Diencephalon (tissue), 1 donor: ENCODE results near the gene VAT1. TPM values are rescaled to one million over a fixed set of nuclear protein-coding genes. Genes with fewer than 3 reads are reported as not detected.

Experiments
- total RNA-seq: library from RNA; depleted of rRNA; stranded (reverse); fragments of >200 nt; gene quantifications from one replicate; pipeline ENCODE4 v1.2.3, GENCODE V29; 2014

Gene VAT1
- 172 TPM for total RNA-seq

DNA sequence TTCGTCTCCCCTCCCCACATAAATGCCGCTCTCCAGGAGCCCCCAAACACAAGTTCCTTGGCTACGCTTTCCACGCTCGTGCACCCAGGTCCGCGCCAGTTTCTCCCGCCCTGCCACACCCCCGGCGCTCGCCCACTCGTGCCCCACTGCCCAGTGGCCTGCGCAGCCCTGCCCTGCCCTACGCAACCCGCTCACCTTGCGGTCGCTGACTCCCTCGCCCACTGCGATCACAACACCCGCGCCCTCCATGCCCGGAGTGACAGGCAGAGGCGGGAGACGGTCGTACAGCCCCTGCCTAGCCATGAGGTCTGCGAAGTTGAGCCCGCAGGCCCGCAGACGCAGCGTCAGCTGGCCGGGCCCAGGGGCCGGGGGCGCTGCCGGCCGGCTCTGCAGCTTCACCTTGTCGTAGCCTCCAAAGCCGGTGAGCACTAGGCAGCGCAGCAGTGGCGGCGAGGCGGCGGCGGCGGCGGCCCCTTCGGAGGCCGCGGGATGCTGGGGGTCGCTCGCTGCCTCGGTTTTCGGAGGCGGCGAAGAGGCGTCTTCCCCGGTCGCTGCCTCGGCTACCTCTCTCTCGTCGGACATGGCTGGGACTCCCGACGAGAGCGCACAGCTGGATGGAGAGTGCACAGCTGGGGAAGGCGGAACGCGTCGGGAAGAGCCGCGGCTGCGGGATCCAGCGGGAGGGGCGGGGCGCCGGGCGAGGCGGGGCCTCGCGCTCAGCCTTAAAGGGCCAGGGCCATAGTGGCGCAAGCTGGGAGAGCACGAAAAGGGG is at the start of gene VAT1:
Gene VAT1 (minus strand): TSS at position 645 of the 772 bp plus-strand sequence. CDS start 63 bp downstream, at position 582.

DNA sequence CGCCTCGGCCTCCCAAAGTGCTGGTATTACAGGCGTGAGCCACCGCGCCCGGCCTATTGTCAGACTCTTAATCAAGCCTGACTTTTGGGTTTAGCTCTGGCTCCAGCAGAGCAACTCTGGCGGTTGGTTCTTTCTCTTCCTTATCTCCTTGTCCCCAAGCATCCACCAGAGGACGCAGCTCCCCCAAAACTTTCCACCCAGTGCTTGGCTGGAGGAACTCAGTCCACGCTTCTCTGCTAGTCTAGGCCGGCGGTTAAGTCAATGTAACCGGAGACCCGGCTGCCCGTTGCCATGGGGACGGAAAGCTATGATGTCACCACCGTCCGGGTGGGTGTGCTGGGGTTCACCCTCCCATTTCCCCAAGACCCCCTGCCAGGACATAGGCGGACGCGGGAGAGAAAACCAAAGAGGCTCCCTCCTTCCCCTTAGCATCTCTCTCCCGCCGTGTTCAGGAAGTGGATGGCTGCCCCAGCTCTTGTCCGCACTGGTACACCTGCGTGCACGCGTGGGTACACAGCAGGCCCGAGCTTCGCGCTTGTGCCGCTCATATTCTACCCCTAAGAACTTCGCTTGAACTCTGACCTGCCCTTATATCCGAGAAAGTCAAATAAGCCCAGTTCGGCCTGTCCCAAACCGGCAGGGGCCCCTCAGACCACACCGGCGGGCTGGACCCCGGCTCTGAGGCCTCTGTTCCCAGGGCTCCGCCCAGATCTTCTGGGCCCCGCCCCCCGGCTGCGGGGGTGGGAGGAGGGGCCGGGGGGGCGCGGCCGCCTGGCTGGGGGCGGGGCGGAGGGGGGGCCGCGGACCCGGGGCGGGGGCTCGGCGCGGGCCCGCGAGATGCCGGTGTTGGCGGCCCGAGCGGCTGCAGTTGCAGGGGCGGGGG is 2.5 kb upstream of the VAT1 start, which contains the start of gene RND2:
Gene RND2 (plus strand): TSS at position 825 of the 883 bp plus-strand sequence. CDS start 117 bp downstream, outside the sequence.

DNA sequence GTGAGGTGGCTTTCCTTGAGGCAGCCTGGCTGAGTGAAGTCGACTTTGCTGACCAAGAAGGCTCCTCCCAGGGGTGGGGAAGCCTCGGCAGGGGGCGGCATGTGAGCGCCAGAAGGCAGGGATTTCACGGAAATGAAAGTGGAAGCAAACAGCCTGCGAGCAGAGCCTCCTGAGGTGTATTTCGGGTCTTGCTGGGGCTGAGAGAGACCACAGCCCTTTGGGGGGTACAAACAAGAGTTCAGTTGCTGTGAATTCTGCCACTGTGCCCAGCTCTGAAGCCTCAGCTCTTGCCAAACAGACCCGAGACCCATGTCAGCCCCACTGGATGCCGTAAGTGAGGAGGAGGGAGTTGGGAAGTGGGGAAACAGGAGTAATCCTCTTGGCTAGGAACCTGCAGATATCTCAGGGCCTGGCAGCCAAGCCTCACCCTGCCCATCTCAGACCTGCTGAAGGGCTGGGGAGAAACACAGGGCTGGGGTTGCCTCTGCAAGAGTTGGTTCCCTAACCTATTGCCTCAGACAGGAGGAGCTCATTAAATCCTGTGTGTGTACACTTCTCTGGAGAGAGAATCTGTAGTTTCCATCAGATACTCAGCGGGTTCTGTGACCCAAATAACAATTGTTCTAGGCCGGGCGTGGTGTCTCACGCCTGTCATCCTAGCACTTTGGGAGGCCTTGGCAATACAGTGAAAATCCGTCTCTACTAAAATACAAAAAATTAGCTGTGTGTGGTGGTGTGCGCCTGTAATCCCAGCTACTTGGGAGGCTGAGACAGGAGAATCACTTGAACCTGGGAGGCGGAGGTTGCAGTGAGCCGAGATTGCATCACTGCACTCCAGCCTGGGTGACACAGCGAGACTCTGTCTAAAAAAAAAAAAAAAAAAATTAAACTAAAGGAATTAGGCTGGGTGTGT is 15.3 kb downstream of the VAT1 start, which contains the start of gene IFI35:
Gene IFI35 (plus strand): TSS at position 146 of the 913 bp plus-strand sequence. CDS start 164 bp downstream, at position 310.

DNA sequence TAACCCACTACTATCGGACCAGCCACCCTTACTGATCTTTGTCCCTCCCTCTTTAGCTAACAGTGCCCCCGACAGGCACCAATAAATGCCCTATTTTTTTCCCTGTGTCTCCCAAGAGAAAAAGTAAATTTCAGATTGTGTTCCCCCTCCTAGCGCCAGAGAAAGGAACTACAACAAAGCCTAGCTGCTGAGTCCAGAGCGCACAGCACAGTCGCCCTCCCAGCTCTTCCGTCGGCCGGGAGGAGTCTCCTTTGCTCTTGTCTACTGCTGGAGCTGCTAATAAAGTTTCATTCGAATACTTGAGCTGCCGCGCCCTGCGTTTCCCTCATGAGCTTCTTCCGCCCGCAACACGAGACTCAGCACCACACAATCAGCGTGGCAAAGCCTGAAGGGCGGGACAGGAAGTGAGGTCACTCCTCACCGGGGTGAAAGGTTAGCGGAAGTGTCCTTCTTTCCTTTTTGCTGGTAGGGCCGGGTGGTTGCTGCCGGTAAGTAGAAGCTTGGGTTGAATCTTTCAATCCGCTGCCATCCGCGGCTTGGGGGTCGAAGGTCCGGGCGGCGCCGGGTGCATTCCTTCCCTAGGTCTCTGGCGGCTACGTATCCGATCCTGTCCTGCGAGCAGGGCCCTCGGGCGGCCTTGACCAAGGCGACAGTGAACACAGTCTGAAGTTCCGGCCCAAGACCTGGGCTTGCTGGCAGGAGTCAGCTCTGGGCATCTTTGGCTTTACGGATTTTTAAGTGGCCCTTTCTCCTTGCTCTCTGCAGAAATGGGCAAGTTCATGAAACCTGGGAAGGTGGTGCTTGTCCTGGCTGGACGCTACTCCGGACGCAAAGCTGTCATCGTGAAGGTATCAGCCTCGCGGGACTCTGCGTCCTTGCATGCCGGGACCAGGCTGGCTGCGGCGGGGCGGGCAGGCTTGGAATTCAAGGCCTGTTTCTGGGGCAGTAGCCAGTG is 23.9 kb downstream of the VAT1 start, which contains the start of gene RPL27:
Gene RPL27 (plus strand): TSS at position 436 of the 955 bp plus-strand sequence. CDS start 332 bp downstream, at position 768.

DNA sequence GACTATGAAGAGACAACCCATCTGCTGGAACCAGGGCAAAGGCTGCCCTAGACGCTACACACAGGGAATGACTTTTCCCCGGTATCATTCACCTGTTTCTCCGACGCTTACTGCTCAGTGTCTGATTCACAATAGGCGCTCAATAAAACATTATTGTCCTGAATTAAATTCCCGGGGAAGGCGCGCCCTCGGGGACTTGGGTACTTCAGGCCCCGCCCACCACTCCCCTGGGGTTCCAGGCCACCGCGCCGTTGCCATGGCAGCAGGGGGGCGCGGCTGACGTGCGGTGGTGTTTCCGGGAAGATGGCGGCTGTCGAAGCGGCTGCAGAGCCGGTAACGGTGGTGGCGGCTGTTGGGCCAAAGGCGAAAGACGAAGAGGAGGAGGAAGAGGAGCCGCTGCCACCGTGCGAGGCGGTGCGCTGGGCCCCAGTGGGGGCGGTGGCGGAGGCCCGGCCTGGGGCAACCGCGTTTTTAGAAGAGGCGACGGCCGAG is 41.9 kb downstream of the VAT1 start, which contains the start of gene RUNDC1:
Gene RUNDC1 (plus strand): TSS at position 292 of the 492 bp plus-strand sequence. CDS start 12 bp downstream, at position 304.

DNA sequence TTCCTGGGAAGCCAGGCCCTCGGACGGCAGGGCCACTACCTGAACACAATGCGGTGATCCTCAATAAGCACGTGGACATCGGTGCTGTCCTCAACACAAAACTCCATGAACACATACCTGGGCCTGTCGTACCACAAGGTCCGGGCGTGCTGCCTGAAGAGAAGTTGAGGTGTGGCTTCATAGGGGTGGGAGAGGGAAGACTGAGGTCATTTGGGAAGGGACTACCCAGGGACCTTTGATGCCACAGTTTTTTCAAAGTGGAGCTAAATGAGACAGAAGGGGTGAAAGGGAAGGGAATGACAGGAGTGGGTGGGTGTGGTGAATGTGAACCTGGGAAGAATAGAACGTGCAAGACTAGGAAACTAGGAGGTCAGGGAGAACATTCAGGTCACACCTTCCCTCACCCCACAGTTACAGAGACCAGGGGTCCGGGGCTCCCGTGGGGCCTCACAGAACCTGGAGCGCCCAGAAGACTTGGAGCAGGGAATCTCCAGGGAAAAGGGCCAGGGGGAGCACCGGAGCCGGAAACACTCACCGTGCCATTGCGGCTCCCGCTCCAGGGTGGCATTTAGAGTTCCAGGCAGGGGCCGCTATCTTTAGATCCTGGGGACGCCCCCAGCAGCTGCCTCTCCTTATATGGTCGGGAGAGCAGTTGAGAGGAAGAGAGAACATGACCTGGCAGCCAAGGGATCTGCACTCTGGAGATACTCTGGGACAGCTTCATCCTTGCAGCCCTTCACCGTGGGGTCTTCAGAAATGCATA is 42.5 kb downstream of the VAT1 start, which contains the start of gene PTGES3L:
Gene PTGES3L (minus strand): TSS at position 570 of the 763 bp plus-strand sequence. CDS start 27 bp downstream, at position 543.

Other genes with a start within 250 kb of the VAT1 start
- gene VPS25, start 248.9 kb downstream of the VAT1 start, total RNA-seq = 39.2 TPM
- gene WNK4, start 241.8 kb downstream of the VAT1 start, total RNA-seq = 0.69 TPM
- gene COA3, start 223.7 kb downstream of the VAT1 start, total RNA-seq = 99.9 TPM
- gene CNTD1, start 223.5 kb downstream of the VAT1 start, total RNA-seq = 0.92 TPM
- 73.1 TPM for gene BECN1, start 198.1 kb downstream of the VAT1 start, total RNA-seq
- 55.1 TPM for gene PSME3, start 189.0 kb downstream of the VAT1 start, total RNA-seq
- 1.2 TPM for gene AOC2, start 177.8 kb downstream of the VAT1 start, total RNA-seq
- gene AOC3, start 171.2 kb downstream of the VAT1 start, total RNA-seq = 0.46 TPM
- gene G6PC1, start 121.6 kb downstream of the VAT1 start, total RNA-seq = under 0.01 TPM
- gene AARSD1, start 57.9 kb downstream of the VAT1 start, total RNA-seq = 29.1 TPM
- 3.7 TPM for gene PTGES3L, start 42.3 kb downstream of the VAT1 start, total RNA-seq
- 21.2 TPM for gene RUNDC1, start 41.8 kb downstream of the VAT1 start, total RNA-seq
- gene RPL27, start 24.0 kb downstream of the VAT1 start, total RNA-seq = 935 TPM
- gene IFI35, start 15.6 kb downstream of the VAT1 start, total RNA-seq = 4.8 TPM
- gene RND2, start 2.8 kb upstream of the VAT1 start, total RNA-seq = 28.4 TPM
- 15.2 TPM for gene BRCA1, start 103.0 kb upstream of the VAT1 start, total RNA-seq
- gene NBR1, start 148.8 kb upstream of the VAT1 start, total RNA-seq = 81.0 TPM
- 0.92 TPM for gene TMEM106A, start 189.5 kb upstream of the VAT1 start, total RNA-seq
- gene CCDC200, start 206.2 kb upstream of the VAT1 start, total RNA-seq = not detected
- gene RNU2-1, start 211.6 kb upstream of the VAT1 start, total RNA-seq = not detected